Mesenteric fat pad (tissue), 1 donor: Measurements from ENCODE around the gene RSPO4. TPM values are rescaled to one million over a fixed set of nuclear protein-coding genes. Genes with fewer than 3 reads are reported as not detected.
"Not testable (repeated sequence)": the region's sequence is repeated elsewhere in the genome, so short reads cannot be mapped to it uniquely, and the experiment has no call there.

Source experiments
- DNase-seq: peaks from one replicate; pipeline ENCODE4 v3.0.0-alpha.2; 2020; ENCODE audit warnings: low spot score
- long read RNA-seq: library from polyadenylated mRNA; unstranded; transcript quantifications from one replicate; pipeline ENCODE4 v2.0.0, GENCODE V29; 2020
- total RNA-seq: library from RNA; stranded (reverse); fragmentation: NEBNext Ultra II Directional; extraction: Animal tissue kit (Norgen Biotek cat#: 25700); gene quantifications from one replicate; pipeline ENCODE4 v1.2.1, GENCODE V29; 2021
- donor health status: DM: yes; HTN: yes; CAD: no.

Gene RSPO4
- not detected for total RNA-seq
- long read RNA-seq, partial matches to known transcripts: 0 of 1 reads
- long read RNA-seq, other reads (novel, unspliced or antisense): 1 of 1 reads

GRCh38 chr20:1001911-1002681 is at the start of gene RSPO4:
Gene RSPO4, minus strand, starts transcription at chr20:1002311. Its CDS starts 147 bp downstream, at chr20:1002164.
- DNase-seq: peak; percentile 89

- no peak for DNase-seq
These were observed 48.3 kb upstream of the RSPO4 start for GRCh38 chr20:1050440-1050839.

GRCh38 chr20:1045860-1046418 is 43.8 kb upstream of the RSPO4 start:
- no peak for DNase-seq

DNA sequence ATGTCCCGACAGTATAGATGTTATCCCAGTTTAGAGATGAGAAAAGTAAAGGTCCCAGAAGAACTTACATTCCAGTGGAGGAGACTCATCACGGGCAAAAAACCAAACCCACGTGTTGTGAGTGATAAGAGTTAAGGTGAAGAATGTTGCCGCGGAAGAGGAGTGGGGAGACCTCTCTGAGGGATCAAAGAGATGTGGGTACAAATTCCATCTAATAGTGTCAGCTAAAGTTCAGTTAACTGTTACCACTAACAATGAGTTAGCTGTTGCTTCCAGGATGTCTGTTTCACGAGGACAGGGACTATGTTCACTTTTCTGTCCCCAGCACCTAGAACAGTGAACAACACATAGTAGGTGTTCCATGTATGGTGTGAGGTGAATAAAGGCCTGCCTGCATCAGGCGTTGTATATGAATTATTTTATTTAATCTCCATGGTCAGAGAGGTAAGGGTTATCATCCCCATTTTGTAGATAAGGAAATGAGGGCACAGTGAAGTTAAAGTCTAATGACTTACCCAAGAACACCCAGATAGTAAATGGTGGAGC is 39.8 kb upstream of the RSPO4 start:
- DNase-seq: no peak

- no peak for DNase-seq
These were observed 36.1 kb upstream of the RSPO4 start for GRCh38 chr20:1038205-1038604.

DNA sequence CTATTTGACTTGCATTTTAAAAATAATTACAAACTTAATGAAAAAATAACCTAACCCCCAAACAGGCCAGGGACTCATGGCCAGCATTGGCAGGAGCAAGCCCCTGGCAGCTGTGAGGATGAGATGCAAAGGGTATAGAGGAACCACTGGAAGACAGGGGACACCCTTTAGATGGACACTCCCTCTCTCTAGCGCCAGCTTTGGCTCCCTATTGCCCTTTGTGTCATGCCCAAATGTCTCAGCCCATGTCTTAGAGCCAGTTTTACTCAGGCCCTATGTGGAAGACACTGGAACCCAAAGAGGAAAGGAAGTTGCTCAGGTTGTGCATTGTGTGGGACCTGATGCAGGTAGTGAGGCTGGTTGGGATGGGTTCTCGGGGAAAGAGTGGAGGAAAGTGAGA is 34.9 kb upstream of the RSPO4 start:
- DNase-seq: no peak

GRCh38 chr20:1035466-1035865 is 33.4 kb upstream of the RSPO4 start:
- no peak for DNase-seq

DNA sequence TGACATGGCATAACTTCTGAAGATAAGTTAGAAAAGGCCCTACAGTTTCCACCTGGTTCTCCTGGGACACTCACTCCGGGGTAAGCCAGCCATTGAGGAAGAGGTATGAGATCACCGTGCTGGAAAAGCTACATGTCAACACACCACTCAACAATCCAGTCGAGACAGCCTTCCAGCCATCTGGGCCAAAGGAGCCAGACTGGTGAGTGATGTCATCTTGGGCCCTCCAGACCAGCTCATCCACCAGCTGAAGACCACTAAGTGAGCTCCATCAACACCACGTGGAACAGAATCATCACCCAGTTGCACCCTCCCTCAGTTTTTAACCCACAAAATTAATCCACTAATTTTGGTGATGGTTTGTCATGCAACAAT is 32.3 kb upstream of the RSPO4 start:
- peak; percentile 45 for DNase-seq

DNA sequence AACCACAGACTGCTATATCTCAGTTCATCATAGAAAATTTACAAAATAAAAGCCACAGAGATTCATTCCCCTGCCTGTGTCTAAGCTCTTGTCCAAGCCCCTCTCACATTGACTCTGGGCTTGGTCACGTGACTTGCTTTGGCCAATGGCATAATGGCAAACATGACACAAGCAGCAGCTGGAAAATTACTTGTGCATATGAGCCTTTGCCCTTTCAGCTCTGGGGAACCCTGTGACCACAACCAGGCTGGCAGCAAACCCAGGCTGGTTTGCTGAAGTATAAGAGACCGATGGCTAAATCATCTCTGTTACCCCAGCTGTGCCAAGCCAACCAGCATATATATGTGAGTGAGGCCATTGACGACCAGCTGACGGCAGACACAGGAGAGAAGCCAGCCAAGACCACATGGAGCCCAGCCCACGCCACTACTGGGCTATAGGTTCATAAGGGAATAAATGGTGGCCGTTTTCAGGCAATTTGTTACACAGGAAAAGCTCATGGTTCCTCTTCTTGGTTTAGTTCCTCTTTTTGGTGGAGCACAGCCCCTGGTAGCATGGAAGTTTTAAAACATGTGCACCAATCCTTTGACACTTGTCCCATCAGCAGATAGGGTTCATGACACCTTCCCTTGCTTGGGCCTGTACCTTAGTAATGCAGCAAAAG is 31.8 kb upstream of the RSPO4 start:
- no peak for DNase-seq

DNA sequence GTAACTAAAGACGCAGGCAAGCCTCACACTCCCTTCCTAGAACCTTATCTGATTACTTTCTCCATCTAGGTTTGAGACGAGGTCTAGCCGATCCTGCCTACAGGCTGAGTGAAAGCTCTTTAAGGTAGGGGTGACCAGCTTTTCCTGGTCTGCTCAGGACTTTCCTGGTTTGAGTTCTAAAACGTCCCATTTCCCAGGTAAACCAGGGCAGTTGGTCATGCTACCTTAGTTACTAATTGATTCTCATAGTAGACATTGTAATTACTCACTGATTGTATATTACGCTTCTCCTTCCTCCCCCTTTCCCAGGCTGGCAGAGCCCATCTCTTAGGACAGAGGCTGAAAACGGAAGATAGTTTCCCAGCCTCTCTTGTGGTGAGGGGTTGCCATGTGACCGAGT is 27.9 kb upstream of the RSPO4 start:
- no peak for DNase-seq

DNA sequence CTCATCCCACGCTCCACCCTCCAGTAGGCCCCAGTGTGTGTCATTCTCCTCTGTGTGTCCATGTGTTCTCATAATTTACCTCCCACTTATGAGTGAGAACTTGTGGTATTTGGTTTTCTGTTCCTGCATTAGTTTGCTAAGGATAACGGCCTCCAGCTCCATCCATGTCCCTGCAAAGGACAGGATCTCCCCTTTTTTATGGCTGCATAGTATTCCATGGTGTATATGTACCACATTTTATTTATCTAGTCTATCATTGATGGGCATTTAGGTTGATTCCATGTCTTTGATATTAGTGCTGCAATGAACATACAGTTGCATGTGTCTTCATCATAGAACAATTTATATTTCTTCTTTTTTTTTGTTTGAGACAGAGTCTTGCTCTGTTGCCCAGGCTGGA is 24.1 kb upstream of the RSPO4 start:
- not testable (repeated sequence) for DNase-seq

- DNase-seq: no peak
These were observed 20.8 kb upstream of the RSPO4 start for GRCh38 chr20:1022871-1023270.

- DNase-seq: peak; percentile 53
These were observed 18.5 kb upstream of the RSPO4 start for GRCh38 chr20:1020614-1021013.

DNA sequence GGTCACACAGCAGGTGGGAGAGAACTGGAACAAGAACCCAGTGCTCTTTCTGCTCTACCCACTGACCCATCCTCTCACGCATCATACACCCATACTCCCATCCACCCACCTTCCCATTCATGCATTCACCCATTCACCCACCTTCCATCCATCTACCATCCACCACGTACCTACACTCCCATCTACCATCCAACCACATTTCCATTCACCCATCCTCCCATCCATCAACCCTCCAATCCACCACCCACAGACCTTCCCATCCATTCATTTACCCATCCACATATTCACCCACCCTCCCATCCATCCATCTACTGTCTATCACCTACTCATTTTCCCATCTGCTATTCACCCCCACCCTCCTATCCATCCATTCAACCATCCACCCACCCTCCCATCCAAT is 17.2 kb upstream of the RSPO4 start:
- no peak for DNase-seq

DNA sequence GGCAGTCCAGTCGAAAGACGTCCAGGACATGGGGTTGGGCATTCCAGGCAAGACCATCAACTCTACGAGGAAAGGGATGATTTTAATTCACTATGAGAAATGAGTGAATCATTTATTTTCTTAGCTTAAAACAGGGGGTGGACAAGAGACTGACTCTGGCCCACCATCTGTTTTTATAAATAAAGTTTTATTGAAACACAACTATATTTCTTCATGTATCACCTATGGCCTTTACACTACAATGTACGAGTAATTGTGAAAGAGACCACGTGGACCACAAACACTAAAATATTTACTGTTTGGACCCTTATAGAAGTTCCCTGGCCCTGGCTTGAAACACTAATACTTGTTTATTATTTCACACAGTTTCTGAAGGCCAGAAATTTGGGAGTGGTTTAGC is 15.6 kb upstream of the RSPO4 start:
- DNase-seq: no peak

- no peak for DNase-seq
These were observed 13.1 kb upstream of the RSPO4 start for GRCh38 chr20:1015181-1015580.

DNA sequence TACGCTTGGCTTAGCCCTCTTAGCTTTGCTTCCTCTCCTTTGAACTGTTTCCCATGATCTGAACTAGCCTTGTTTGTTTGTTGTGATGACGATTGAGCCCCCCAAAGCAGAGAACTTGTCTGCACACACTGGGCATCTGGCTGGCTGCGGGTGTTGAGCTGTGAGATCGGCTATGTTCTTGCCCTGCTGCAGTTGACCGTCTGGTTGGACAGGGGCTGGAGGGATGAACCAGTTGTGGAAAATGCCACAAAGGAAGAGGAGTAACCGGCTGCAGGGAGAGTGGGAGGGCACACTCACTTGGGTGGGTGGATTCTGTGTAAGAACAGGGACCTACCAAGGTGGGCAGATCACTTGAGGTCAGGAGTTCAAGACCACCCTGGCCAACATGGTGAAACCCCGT is 12.4 kb upstream of the RSPO4 start:
- DNase-seq: peak; percentile 74

DNA sequence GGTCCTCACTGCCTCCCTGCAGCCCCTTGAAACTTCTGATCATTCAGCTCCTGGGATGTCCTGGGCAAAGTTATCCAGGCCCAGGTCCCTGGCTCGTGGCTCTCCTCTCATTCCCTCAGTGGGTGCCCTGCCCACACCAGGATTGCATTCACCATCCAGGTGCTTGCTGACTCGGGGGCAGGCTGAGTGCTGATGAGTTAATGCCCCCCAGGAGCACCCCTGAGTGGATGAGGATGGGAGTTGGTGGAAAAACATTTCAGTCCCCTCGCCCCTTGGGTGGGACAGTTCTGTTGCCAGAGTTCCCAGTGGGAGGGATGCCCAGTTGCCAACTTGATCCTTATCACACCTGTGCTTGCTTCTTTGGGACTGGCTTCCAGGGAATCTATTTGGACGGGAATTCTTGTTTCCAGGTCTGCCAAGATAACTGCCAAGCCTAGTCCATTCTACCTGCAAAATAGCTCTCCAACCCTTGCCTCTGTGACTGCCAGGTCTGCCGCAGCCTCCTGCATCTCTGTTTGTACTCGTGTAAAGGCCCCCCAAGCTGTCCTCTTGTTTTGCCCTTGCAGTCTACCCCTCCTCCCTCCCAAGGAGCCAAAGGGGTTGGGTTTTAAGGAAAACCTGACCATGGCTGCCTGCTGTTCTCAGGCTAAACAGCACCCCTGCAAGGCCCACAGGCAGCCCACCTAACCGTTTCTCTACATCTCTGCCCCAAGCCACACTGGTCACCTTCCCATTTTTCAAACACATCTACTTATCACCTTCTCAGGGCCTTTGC is 11.6 kb upstream of the RSPO4 start:
- DNase-seq: peak; percentile 73

DNA sequence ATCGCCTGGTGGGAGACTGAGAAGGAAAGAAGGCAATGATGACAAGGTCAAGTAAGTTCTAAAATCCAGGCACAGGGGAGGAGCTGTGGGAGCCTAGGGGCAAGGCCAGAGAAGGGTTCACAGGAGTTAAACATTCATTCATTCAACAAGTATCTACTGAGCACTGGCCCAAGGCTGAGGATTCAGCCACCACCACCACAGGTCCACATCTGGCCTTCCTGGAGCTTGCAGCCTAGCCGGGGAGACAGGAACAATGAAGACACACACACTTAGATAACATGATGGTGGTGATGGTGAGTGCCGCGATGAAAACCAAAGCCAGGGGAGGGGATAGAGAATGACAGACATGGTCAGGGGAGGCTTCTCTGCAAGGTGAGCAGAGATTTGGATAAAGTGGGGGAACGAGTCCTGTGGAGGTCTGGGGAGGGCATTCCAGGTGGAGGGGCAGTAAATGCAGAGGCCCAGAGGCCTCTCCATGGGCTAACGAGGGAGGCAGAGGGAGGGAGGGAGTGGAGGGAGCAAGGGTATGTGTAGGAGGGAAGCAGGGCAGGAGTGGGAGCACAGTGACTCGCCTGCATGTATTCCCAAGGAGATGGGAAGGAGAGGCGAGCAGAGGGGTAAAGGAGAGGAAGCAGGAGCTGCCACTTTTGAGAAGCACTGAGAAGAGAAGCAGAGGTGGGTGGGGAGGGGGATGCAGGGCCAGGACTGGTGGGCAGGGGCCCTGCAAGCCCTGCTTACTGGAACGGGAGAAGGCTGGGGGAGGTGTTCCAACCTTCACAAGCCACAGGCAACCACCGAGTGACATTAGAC is 10.5 kb upstream of the RSPO4 start:
- peak; percentile 60 for DNase-seq

GRCh38 chr20:1010659-1011058 is 8.5 kb upstream of the RSPO4 start:
- no peak for DNase-seq
